HG03139 (cell line): ENCODE measurements around the gene CHM.
"Not testable (repeated sequence)": the region's sequence is repeated elsewhere in the genome, so short reads cannot be mapped to it uniquely, and the experiment has no call there.

ENCODE experiments used
- ATAC-seq: cut with Tn5 transposase; IDR thresholded peaks from one replicate; pipeline ENCODE4 v1.9.1; 2021; ENCODE audit not compliant: unreplicated experiment

Gene CHM, protein sequence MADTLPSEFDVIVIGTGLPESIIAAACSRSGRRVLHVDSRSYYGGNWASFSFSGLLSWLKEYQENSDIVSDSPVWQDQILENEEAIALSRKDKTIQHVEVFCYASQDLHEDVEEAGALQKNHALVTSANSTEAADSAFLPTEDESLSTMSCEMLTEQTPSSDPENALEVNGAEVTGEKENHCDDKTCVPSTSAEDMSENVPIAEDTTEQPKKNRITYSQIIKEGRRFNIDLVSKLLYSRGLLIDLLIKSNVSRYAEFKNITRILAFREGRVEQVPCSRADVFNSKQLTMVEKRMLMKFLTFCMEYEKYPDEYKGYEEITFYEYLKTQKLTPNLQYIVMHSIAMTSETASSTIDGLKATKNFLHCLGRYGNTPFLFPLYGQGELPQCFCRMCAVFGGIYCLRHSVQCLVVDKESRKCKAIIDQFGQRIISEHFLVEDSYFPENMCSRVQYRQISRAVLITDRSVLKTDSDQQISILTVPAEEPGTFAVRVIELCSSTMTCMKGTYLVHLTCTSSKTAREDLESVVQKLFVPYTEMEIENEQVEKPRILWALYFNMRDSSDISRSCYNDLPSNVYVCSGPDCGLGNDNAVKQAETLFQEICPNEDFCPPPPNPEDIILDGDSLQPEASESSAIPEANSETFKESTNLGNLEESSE

DNA sequence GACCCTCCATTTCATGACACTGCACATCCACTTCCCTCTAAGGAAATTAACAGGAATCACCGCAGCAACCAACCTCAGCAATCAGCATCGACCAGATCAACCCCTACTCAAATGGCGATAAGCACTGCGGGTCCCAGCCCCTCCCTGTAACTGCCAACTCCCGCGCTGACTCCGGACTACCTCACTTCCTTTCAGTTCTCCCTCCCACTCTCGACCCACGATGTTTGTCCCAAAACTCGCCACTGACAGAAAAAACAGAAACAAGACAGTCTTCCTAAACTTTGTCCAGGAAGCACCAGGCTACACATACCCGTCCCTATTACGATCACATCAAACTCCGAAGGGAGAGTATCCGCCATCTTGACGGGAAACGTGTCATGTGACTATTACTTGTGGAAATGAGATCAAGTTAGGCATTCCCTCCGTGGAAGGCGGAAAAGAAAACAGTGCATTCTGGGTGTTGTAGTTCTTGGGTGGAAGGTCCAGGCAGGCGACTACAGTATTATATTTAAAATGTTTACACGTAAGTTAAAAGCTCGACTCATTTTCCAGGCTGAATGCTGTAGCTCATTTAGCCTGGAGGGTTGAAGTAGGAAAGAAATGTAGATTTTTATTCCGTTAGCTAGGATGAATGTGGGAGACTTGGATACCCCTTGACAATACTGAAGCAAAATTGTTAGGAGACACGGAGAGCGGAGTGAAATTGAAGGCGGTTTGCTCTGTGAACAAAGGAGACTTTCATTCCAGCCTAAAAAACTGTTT lies at the start of gene CHM:
CHM (minus strand) TSS at position 385 of the 762 bp plus-strand sequence; CDS start at position 359, 26 bp downstream.
- peak; percentile 99 for ATAC-seq

DNA sequence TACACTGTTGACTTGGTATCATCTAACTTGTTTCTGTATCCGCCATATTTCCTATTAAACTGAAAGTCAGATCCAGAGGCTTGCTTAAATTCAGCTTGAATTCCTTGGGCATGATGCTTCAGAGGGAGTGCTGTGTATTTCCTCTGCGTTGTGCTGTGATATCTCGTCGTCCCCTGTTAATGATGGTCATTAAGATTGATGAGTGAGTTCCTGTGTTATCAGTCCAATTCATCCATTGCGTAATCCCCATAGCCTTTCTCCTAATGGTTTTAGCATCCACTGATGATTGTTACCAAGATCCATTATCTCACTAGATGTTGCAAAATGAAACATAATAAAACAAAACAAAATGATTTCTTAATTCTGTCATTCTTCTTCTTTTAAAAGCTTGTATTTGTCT lies 31.3 kb upstream of the CHM start:
- ATAC-seq, result no peak

DNA sequence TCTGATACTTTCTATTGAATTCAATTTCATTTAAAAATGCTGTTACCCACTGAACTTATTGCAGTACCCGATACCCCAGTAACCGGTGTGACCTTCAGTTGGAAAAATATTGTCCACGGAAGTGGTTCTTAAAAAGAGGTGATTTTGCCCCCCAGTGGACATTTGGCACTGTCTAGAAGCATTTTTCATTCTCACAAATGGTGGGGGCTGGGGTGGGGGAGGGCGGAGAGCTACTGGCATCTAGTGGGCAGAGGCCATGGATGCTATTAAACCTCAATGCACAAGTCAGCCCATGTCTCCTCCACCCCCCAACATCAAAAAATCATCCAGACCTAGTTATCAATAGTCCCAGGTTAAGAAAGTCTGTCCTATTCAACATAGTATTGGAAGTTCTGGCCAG lies 19.6 kb upstream of the CHM start:
- ATAC-seq, result no peak

DNA sequence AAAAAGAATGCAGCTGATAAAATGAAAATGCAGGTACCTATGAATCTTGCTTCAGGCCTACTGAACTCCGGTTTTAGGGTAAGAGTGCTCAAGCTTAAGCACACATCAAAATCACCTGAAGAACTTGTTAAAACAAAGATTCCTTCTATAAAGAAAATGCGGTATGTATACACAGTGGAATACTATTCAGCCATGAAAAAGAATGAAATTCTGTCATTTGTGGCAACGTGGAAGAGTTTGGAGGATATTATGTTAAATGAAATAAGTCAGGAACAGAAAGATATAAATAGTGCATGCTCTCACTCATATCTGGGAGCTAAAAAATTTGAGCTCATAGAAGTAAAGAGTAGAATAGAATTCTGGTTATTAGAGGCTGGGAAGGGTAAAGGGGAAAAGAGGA lies 14.0 kb upstream of the CHM start:
- no peak for ATAC-seq

DNA sequence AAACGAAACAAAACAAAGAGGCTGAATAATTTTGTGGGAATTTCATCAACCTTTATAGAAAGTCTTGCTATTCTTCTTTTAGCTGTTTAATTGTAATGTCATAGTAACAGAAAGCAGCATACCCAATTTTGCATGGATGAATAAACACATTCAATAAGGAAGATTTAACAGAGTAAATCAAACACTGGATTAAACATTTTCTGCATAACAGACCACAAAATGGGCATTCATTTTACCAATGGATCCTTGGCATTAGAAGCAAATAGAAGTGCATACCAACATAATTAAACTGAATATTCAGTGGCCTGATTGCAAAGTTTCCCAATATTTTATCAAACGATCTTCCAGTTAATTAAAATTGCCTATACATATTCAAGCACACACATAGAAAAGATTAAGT lies 4.4 kb upstream of the CHM start:
- no peak for ATAC-seq

DNA sequence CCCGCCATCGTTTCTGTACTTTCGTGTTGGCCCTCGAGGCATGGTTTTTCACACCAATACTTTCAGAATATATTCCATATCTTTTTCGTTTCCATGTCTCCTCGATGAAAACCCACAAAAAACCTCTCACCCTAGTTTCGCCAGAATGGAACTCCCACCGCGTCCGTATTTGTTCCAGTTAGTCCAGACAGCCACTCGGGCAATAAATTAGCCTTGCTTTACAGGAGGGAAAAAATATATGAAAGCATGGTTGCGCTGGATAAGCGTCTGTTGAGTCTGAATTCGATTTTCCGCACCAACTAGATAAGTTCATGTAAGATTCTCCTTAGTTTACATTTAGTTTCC lies 550 bp upstream of the CHM start:
- no peak for ATAC-seq

DNA sequence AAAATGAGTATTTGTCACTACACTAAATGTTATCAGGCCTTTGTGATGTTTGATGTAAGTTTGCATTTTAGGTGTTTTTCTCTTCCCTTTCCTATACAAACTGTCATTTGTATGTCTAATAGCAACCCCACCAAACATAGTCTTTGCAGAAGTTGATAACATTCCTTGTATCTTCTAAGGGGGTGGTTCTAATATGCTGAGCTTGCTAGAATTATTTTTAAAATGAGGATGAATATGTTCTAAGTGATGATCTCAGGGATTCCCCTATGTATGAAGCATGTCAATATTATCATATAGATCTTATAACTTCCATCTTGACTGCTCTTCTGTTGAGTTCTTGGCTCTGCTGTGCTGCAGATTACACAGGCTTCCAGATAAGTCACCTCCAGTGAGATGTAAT lies 3.1 kb downstream of the CHM start:
- no peak for ATAC-seq

DNA sequence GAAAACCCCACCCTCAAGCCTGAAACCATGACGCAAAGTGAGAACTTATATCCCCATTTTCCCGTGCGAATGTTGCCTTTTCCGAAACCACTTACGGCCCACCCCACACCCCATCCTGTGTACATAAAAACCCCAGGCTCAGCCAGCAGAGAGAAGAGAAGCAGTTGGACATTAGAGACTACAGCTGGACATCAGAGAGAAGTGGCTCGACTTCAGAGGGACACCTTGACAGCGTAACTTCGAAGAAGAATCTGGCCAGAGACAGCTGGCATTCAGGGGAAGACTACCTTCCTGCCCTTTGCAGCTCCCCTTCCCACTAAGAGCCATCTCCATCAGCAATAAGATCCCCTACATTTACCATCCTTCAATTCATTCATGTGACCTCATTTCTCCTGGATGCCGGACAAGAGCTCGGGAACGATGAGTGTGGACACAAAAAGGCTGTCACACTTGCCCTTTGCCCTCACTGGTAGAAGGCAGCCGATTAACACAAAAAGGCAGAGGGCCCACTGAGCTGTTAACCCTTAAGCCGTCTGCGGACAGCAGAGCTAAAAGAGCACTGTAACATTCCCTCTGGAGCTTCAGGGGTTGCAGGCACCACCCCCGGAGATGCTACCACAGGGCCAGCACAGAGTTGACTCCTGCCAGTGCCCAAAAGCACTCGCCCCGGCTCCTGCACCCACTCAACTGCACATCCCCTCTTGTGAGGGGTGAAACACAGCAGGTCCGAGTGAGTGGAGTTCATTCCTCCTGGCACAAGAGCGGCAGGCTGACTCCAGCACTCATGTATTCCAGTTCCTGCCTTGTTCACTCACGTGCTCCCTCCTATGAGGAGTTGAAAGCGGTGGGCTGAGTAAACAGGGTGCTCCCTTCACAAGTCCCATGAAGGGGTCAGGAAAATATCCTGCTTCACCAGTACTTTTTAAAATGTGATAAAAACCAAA lies 7.5 kb downstream of the CHM start:
- ATAC-seq, result no peak

DNA sequence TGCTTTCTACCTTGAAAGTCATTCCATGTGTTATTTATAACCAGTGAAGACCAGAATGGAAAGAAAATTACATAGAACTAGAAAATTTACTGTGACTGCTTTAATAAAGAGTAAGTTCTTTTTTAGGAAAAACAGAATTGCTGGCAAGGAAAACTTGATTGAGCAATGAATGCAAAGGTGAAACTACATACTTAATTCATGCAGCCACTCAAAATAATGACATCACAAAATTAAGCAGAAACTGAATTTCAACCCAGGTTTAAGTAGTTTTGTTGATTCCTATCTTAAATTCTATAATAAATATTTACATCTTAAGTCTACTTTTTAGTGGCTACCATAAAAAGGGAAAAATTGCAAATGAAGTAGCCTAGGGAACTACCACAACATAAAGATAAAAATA lies 14.0 kb downstream of the CHM start:
- ATAC-seq, result no peak

DNA sequence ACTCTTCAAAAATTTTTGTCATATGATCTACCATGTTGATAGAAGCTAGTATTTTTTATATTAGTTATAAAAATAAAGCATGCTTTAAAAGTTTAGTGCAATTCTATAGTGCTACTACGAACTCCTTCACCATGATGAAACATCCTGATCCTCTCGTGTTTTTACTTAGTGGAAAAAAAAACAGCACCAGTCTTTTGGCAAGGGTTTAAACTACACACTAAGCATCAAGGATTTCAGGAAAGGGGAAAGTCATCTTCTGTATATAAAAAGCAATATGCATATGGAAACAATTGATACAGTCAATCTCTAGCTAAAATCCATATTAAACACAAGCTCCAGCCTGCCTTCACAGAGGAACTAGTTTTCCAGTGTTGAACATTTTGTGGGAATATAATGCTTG lies 18.7 kb downstream of the CHM start:
- ATAC-seq, result no peak

DNA sequence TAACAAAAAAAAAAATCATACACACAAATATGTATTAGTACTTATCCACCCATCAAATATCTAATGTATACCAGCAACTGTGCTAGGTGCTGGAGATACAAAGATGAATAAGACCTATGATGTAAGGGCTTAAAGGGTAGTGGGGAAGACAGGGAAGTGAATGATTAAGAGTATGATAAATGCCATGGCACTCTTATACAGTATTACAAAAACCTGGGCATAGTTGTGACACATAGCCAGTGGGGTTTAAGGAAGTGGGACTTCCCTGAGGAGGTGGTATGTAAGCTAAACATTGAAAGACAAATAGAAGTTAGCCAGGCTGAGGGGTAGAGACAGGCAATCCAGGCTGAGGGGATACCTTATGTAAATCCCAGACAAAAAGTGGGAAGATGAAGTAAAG lies 23.5 kb downstream of the CHM start:
- no peak for ATAC-seq

DNA sequence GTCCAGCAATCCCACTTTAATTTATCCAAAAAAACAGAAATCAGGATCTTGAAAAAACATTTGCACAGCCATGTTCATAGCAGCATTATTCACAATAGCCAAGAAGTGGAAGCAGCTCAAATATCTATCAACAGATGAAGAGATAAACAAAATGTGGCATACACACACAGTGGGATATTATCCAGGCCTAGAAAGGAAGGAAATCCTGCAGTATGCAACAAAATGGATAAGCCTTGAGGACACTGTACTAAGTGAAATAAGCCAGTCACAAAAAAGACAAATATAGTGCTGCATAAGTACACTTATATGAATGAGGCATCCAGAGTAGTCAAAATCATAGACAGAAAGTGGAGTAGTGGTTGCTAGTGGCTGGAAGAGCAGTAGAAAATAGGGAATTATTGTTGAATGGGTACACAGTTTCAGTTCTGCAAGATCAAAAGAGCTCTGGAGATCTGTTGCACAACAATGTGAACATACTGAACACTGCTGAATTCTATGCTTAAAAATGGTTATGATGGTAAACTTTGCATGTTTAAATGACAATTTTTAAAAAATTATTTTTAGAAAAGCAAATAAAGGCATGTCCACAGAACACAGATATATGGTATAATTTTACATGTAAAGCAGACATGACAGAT lies 25.6 kb downstream of the CHM start:
- no peak for ATAC-seq

DNA sequence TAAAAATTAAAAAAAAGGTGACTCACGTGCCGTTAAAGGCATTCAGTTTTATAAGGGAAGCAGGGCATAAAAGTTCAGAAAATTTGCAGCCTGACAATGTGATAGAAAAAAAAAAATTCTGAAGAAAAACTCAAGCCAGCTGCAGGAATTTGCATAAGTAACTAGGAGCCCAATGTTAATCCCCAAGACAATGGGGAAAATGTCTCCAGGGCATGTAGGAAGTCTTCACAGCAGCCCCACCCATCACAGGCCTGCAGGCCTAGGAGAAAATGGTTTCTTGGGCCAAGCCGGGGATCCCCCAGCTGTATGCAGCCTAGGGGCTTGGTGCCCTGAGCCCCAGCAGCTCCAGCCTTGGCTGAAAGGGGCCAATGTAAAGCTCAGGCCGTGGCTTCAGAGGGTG lies 31.2 kb downstream of the CHM start:
- no peak for ATAC-seq

DNA sequence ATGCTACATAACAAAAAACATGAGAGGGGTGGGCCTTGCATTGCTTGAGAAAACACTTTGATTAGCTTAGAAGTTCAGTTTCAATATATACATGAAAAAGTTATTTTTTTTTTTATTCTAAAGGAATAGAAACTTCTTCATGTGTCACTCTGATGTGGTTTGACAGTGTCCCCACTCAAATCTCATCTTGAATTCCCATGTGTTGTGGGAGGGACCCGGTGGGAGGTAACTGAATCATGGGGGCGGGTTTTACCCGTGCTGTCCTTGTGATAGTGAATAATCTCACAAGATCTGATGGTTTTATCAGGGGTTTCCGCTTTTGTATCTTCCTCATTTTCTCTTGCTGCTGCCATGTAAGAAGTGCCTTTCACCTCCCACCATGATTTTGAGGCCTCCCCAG lies 32.4 kb downstream of the CHM start:
- ATAC-seq, result not testable (repeated sequence)

DNA sequence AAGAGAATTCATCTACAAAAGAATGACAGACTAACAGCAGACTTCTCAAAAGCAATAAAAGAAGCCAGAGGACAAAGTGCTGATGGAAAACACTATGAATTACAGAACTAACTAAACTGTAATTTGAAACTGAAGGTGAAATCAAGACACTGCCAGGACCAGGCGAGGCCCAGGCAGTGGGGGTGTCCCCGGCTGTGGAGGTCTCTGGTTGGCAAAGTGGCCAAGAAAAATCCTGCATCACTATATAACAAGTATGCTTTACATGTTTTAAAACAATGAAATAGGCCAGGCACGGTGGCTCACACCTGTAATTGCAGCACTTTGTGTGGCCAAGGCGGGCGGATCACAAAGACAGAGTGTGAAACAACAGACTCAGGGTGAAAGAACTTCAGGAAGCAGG lies 32.9 kb downstream of the CHM start:
- ATAC-seq, result no peak

DNA sequence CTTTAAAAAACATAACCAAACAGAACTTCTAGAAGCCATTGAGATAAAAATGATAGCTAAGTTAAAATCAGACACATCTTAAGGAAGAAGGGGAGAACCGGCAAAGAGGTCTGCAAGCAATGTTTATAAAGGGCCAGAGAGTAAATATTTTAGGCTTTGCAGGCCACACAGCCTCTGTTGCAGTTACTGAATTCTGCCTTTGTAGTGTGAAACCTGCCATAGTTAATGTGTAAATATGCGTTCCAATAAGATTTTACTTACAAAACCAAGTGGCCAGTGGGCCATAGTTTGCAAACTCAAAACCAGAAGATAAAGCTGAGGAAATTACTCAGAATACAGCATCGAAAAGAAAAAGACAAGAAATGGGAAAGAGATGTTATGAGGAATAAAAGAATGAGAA lies 33.6 kb downstream of the CHM start:
- no peak for ATAC-seq

DNA sequence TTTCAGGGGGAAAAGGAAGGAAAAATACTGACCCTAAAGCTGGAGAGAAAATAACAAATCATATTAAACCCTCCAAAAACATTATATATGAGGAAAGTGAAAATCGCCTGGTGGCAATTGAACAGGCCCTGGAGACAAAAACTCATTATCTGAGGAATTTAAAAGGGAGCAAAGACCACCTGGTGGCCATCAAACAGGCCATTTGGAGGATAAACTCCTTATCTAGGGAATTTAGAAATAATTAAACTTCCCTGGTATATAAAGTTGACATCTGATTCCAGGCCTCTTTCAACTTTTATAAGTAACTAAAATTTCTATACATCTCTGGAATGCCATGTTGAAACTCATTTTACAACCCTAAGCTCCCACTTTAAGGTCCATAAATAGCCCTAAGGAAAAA lies 35.2 kb downstream of the CHM start:
- no peak for ATAC-seq

DNA sequence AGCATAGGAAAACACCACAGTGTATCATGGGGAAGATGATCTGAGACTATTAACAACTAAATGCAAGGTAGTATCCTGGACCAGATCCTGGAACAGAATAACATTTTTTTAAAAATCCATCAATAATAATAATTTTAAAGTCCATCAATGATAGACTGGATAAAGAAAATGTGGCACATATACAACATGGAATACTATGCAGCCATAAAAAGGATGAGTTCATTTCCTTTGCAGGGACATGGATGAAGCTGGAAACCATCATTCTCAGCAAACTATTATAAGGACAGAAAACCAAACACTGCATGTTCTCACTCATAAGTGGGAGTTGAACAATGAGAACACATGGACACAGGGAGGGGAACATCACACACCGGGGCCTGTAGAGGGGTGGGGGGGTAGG lies 37.6 kb downstream of the CHM start:
- ATAC-seq, result not testable (repeated sequence)

DNA sequence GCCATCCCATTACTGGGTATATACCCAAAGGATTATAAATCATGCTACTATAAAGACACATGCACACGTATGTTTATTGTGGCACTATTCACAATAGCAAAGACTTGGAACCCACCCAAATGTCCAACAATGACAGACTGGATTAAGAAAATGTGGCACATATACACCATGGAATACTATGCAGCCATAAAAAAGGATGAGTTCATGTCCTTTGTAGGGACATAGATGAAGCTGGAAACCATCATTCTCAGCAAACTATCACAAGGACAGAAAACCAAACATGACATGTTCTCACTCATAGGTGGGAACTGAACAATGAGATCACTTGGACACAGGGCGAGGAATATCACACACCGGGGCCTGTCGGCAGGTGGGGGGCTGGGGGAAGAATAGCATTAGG lies 39.5 kb downstream of the CHM start:
- not testable (repeated sequence) for ATAC-seq

DNA sequence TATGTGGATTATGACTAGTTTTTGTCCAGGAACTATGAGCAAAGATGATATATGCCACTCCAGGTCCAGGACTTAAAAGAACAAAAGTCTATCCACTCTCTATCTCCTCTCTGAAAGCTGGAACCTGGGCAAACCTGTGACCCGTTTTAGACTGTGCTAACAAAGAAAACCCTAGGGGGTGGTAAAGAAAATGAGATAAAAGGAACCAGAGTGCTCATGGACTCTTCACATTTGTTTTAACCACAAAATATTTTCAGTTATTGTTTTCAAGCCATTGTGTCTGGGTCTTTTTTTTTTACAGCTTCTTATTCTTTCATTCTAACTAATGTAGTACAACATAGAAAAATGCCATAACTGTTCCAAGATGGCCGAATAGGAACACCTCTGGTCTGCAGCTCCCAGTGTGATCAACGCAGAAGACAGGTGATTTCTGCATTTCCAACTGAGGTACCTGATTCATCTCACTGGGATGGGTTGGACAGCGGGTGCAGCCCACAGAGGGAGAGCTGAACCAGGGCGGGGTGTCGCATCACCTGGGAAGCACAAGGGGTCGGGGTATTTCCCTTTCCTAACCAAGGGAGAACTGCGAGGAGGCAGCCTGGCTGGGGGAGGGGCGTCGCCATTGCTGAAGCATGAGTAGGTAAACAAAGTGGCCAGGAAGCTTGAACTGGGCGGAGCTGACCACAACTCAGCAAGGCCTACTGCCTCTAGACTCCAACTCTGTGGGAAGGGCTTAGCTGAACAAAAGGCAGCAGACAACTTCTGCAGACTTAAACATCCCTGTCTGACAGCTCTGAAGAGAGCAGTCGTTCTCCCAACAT lies 45.1 kb downstream of the CHM start:
- no peak for ATAC-seq
